ENCODE results near the gene KDM2A. TPM values are rescaled to one million over a fixed set of nuclear protein-coding genes. Genes with fewer than 3 reads are reported as not detected.
"Not testable (repeated sequence)": the region's sequence is repeated elsewhere in the genome, so short reads cannot be mapped to it uniquely, and the experiment has no call there.

KDM2A gene
- total RNA-seq, 2 donors from 2014 or later = 104 to 107 TPM

DNA sequence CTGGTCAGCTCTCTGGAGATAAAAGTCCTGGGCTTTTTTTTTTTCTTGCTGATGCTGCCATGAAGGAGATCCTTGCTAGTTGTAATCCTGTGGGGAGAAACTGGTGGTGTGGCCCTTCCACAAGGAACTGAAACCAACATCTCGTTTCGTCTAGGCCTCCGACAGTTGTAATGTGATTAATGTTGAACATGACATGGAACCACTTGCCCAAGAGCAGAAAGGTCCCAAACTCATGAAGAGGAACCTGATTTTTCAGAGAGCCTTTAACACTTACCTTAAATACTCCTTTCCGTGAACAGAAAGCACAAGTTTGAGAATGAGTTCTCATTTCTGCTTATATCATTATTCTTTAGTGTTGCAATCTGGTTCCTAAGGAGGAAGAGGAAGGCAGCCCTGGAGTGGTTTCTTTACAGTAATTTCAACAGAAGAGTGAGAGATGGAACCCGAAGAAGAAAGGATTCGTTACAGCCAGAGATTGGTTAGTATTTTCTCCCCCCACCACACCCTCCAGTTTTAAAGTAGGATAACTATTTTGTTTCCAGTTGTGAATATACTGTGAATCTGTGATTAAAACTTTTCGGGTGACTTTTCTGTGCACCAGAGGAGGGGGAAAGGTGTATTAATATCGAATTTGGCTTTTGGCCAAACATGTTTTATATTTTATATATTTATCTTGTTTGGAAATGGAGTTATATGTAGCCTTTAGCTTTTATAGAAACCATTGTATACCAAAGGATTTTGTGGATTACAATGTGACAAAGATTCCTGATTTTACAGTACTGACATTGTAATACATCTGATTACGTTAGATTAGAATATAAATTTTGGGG is 2.0 kb downstream of the KDM2A start:
- Mint-ChIP-seq H3K27ac (peak overlapping the region; percentile 93), H3K36me3 (ENCODE audit: insufficient read depth in 2 of 2) (peaks cover 17 to 25% of the 10 kb centered on the region in 2 donors), H3K27me3 (ENCODE audit: low read depth) (no peaks in the 10 kb centered on the region), H3K9me3 (no peaks in the 10 kb centered on the region), H3K4me3 (peak overlapping the region; percentile 94 to 99), H3K4me1 (ENCODE audit: low read depth) (peaks cover 29% of the 10 kb centered on the region)
- DNase-seq (no peak), ATAC-seq (replicated peaks in 1 of 2) (no peak)

DNA sequence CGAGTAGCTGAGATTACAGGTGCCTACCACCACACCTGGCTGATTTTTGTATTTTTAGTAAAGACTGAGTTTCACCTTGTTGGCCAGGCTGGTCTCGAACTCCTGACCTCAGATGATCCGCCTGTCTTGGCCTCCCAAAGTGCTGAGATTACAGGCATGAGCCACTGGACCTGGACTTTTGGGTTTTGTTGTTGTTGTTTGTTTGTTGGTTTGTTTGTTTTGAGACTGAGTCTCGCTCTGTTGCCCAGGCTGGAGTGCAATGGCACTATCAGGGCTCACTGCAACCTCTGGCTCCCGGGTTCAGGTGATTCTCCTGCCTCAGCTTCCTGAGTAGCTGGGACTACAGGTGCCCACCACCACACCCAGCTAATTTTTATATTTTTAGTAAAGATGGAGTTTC is 4.7 kb downstream of the KDM2A start:
- peaks cover 29% of the 10 kb centered on the region for H3K4me1 Mint-ChIP-seq (ENCODE audit: low read depth)
- not testable (repeated sequence) for DNase-seq; H3K4me3 Mint-ChIP-seq; H3K9me3 Mint-ChIP-seq; H3K27ac Mint-ChIP-seq; ATAC-seq (replicated peaks in 1 of 2); H3K27me3 Mint-ChIP-seq (ENCODE audit: low read depth)
- H3K36me3 Mint-ChIP-seq (ENCODE audit: insufficient read depth in 2 of 2) = peaks cover 17 to 25% of the 10 kb centered on the region in 2 donors

DNA sequence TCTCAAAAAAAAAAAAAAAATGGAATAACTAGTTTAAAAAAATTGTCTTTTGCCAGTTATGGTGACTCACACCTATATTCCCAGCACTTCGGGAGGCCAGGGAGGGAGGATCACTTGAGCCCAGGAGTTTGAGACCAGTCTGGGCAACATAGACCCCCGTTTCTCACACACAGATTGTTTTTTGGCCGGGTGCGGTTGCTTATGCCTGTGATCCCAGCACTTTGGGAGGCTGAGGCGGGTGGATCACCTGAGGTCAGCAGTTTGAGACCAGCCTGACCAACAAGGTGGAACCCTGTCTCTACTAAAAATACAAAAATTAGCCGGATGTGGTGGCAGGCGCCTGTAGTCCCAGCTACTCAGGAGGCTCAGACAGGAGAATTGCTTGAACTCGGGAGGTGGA is 7.2 kb downstream of the KDM2A start:
- not testable (repeated sequence) for DNase-seq; ATAC-seq (replicated peaks in 1 of 2); H3K27ac Mint-ChIP-seq; H3K27me3 Mint-ChIP-seq (ENCODE audit: low read depth); H3K9me3 Mint-ChIP-seq; H3K4me3 Mint-ChIP-seq
- Mint-ChIP-seq H3K4me1 (ENCODE audit: low read depth) (peaks cover 26% of the 10 kb centered on the region), H3K36me3 (ENCODE audit: insufficient read depth in 2 of 2) (peaks cover 2 to 19% of the 10 kb centered on the region in 2 donors)

DNA sequence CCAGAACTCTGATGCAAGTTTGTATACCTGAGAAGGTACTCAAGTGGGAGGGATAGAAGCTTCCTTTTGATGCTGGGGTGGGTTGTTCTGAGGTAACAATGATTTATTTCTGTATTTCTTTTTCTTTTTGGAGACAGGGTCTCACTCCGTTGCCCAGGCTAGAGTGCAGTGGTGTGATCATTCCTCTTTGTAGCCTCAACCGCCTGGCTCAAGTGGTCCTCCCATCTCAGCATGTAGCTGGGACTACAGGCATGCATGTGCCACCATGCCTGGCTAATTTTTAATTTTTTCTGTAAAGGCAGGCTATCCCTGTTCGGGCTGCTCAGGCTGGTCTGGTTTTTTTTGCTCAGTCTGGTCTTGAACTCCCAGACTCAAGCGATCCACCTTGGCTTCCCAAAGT is 7.9 kb downstream of the KDM2A start:
- Mint-ChIP-seq H3K9me3 (no peaks in the 10 kb centered on the region), H3K36me3 (ENCODE audit: insufficient read depth in 2 of 2) (peaks cover 2 to 20% of the 10 kb centered on the region in 2 donors), H3K27ac (no peak overlapping the region)

DNA sequence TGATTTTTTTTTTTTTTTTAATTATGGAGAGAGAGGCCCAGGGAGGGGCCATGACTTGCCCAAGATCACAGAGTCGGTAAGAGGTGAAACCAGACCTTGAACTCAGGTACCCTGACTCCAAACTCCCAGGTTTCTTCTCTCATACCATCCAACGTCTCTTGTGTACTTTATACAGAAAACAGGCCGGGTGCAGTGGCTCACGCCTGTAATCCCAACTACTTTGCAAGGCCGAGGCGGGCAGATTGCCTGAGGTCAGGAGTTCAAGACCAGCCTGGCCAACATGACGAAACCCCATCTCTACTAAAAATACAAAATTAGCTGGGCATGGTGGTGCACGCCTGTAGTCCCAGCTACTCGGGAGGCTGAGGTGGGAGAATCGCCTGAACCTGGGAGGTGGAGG is 11.8 kb downstream of the KDM2A start:
- ATAC-seq (replicated peaks in 1 of 2); H3K27me3 Mint-ChIP-seq (ENCODE audit: low read depth); H3K27ac Mint-ChIP-seq; H3K4me3 Mint-ChIP-seq; H3K4me1 Mint-ChIP-seq (ENCODE audit: low read depth); H3K9me3 Mint-ChIP-seq; DNase-seq: not testable (repeated sequence)
- H3K36me3 Mint-ChIP-seq (ENCODE audit: insufficient read depth in 2 of 2) = peaks cover 10 to 29% of the 10 kb centered on the region in 2 donors

More for the DNA sequence above, 7.9 kb downstream of the KDM2A start:
- H3K4me3 Mint-ChIP-seq = no peak overlapping the region
- DNase-seq (no peak), ATAC-seq (replicated peaks in 1 of 2) (no peak)
- H3K4me1 Mint-ChIP-seq (ENCODE audit: low read depth) = peaks cover 19% of the 10 kb centered on the region
- no peaks in the 10 kb centered on the region for H3K27me3 Mint-ChIP-seq (ENCODE audit: low read depth)

DNA sequence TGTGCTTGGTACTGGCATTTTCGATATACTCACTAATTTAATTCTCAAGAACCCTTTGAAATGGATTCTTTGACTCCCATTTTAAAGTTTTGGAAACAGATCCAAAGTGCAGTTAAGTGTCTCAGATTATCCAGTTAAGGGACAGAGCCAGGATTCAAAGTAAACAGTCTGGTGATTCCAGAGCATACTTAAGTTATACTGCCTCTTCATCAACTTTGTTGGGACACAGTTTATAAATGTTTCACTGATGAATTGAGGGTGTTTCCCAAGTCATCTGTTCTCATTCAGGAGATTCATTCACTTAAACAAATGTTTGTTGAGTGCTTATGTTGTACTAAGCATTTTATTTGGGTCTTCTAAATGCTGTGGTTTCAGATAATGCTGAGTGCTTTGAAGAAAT is 17.1 kb downstream of the KDM2A start:
- peaks cover 13 to 34% of the 10 kb centered on the region in 2 donors for H3K36me3 Mint-ChIP-seq (ENCODE audit: insufficient read depth in 2 of 2)

DNA sequence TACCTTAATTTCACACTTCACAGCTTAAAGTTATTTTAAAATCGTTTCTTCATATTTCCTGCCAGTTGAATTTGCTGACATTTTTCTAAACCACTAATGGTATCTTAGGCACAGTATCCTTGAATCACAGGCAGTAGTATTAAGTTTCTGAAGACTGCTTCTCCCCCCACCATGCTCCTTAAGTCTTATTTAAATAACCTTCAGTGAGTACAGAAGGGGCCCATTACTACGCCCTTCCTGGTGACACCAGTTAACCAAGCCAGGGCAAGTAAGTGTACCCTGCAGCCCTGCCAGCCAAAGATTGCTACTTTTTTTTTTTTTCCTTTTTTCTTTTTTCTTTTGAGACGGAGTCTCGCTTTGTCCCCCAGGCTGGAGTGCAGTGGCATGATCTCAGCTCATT is 19.9 kb downstream of the KDM2A start:
- H3K9me3 Mint-ChIP-seq = no peaks in the 10 kb centered on the region
- no peak overlapping the region for H3K4me3 Mint-ChIP-seq
- no peak overlapping the region for H3K27ac Mint-ChIP-seq
- no peaks in the 10 kb centered on the region for H3K27me3 Mint-ChIP-seq (ENCODE audit: low read depth)
- H3K4me1 Mint-ChIP-seq (ENCODE audit: low read depth) = no peaks in the 10 kb centered on the region
- no peak for ATAC-seq (replicated peaks in 1 of 2)
- H3K36me3 Mint-ChIP-seq (ENCODE audit: insufficient read depth in 2 of 2) = peaks cover 9 to 24% of the 10 kb centered on the region in 2 donors
- no peak for DNase-seq

More for the DNA sequence above, 17.1 kb downstream of the KDM2A start:
- Mint-ChIP-seq H3K27me3 (ENCODE audit: low read depth) (no peaks in the 10 kb centered on the region), H3K27ac (peak overlapping the region; percentile 39), H3K4me3 (no peak overlapping the region), H3K4me1 (ENCODE audit: low read depth) (no peaks in the 10 kb centered on the region), H3K9me3 (no peaks in the 10 kb centered on the region)
- DNase-seq (no peak), ATAC-seq (replicated peaks in 1 of 2) (no peak)

DNA sequence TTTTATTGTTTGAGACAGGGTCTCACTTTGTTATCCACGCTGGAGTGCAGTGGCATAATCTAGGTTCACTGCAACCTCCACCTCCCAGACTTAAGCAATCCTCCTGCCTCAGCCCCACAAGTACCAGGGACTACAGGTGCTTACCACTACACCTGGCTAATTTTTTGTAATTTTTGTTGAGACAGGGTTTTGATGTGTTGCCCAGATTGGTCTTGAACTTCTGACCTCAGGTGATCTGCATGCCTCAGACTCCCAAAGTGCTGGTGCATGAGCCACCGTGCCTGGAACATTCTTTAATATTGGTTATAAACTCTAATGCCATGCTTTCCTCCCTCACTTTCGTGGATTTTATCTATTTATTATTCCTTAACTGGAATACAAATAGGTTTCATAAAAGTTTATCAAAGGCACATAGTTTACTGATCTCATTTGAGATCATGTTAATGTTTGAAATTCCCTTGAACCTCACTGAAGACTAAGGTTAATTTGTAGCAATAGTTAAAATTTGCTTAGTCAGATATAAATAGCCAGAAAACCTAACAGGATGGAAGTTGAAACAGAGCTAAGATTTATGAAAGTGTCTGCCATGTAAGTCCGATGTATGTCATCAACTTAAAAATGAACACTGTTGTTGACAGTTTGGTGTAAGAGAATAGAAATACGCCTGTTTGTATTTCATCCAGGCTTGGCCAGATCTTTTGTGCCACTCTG is 27.6 kb downstream of the KDM2A start:
- Mint-ChIP-seq H3K4me3 (no peak overlapping the region), H3K4me1 (ENCODE audit: low read depth) (peaks cover 8% of the 10 kb centered on the region), H3K27me3 (ENCODE audit: low read depth) (no peaks in the 10 kb centered on the region), H3K36me3 (ENCODE audit: insufficient read depth in 2 of 2) (peaks cover 3 to 11% of the 10 kb centered on the region in 2 donors), H3K9me3 (no peaks in the 10 kb centered on the region), H3K27ac (no peak overlapping the region)
- no peak for ATAC-seq (replicated peaks in 1 of 2)
- DNase-seq = no peak

DNA sequence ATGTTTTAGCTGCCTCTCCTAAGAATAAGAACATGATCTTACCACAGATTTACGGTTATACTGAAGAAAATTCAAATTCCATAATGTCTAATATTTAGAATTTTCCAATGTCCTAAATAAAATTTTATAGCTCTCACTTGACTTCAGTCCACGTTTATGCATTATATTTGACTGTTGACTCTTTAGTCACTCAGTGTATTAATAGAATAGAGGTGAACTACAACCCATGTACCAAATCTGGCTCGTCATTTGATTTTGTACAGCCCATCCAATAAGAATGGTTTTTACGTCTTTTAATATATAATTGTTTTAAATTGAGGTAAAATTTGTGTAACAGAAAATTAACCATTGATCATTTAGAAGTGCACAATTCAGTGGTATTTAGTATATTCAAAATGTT is 34.9 kb downstream of the KDM2A start:
- no peaks in the 10 kb centered on the region for H3K9me3 Mint-ChIP-seq
- H3K27ac Mint-ChIP-seq = no peak overlapping the region
- peaks cover 11% of the 10 kb centered on the region for H3K4me1 Mint-ChIP-seq (ENCODE audit: low read depth)
- H3K27me3 Mint-ChIP-seq (ENCODE audit: low read depth) = no peaks in the 10 kb centered on the region
- H3K4me3 Mint-ChIP-seq = no peak overlapping the region
- DNase-seq (no peak), ATAC-seq (replicated peaks in 1 of 2) (no peak)
- H3K36me3 Mint-ChIP-seq (ENCODE audit: insufficient read depth in 2 of 2) = peaks cover 3 to 6% of the 10 kb centered on the region in 2 donors

DNA sequence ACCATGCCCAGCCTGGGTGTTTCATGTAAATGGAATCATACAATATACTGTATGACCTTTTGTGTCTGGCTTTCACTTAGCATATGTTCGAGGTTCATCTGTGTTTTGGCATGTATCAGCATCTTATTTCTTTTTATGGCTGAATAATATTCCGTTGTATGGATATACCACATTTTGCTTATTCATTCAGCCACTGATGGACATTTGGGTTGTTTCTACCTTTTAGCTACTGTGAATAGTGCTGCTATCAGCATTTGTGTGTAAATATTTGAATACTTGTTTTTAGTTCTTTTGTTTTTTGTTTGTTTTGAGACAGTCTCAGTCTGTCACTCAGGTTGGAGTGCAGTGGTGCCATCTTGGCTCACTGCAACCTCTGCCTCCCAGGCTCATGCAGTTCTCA is 35.7 kb downstream of the KDM2A start:
- Mint-ChIP-seq H3K4me1 (ENCODE audit: low read depth) (peaks cover 11% of the 10 kb centered on the region), H3K9me3 (no peaks in the 10 kb centered on the region), H3K27ac (no peak overlapping the region), H3K4me3 (no peak overlapping the region), H3K36me3 (ENCODE audit: insufficient read depth in 2 of 2) (peaks cover 5 to 6% of the 10 kb centered on the region in 2 donors), H3K27me3 (ENCODE audit: low read depth) (no peaks in the 10 kb centered on the region)
- DNase-seq = no peak
- no peak for ATAC-seq (replicated peaks in 1 of 2)

DNA sequence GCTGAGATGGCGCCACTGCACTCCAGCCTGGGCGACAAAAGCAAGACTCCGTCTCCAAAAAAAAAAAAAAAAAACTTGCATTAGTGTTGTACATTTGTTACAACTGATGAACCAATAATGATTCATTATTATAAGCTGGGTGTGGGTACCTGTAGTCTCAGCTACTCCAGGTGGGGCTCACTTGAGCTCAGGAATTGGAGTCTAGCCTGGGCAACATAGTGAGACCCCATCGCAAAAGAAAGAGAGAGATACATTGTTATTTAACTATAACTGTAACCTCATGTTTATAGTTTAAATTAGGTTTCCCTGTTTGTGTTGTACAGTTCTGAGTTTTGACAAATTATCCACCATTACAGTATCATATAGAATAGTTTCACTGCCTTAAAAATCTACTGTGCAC is 38.6 kb downstream of the KDM2A start:
- ATAC-seq (replicated peaks in 1 of 2) (no peak), DNase-seq (no peak)
- no peaks in the 10 kb centered on the region for H3K9me3 Mint-ChIP-seq
- H3K4me1 Mint-ChIP-seq (ENCODE audit: low read depth) = peaks cover 33% of the 10 kb centered on the region
- H3K4me3 Mint-ChIP-seq = no peak overlapping the region
- H3K27me3 Mint-ChIP-seq (ENCODE audit: low read depth) = no peaks in the 10 kb centered on the region
- H3K36me3 Mint-ChIP-seq (ENCODE audit: insufficient read depth in 2 of 2) = peaks cover 2 to 3% of the 10 kb centered on the region in 2 donors
- no peak overlapping the region for H3K27ac Mint-ChIP-seq

DNA sequence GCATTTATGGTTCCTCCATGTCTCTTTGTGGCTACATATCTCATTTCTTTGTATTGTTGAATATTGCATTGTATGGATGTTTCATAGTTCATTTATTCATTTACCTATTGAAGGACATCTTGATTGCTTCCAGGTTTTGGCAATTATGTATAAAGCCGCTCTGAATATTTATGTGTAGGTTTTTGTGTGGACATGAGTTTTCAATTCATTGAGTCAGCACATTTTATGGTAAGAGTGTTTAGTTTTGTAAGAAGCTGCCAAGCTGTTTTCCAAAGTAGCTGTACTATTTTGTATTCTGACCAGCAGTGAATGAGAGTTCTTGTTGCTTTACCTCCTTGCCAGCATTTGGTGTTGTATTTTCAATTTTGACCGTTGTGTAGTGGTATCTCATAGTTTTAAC is 39.2 kb downstream of the KDM2A start:
- H3K27me3 Mint-ChIP-seq (ENCODE audit: low read depth) = no peaks in the 10 kb centered on the region
- ATAC-seq (replicated peaks in 1 of 2) (no peak), DNase-seq (no peak)
- peaks cover 2 to 4% of the 10 kb centered on the region in 2 donors for H3K36me3 Mint-ChIP-seq (ENCODE audit: insufficient read depth in 2 of 2)
- peak overlapping the region; percentile 91 for H3K27ac Mint-ChIP-seq
- no peak overlapping the region for H3K4me3 Mint-ChIP-seq
- no peaks in the 10 kb centered on the region for H3K9me3 Mint-ChIP-seq
- H3K4me1 Mint-ChIP-seq (ENCODE audit: low read depth) = peaks cover 37% of the 10 kb centered on the region

DNA sequence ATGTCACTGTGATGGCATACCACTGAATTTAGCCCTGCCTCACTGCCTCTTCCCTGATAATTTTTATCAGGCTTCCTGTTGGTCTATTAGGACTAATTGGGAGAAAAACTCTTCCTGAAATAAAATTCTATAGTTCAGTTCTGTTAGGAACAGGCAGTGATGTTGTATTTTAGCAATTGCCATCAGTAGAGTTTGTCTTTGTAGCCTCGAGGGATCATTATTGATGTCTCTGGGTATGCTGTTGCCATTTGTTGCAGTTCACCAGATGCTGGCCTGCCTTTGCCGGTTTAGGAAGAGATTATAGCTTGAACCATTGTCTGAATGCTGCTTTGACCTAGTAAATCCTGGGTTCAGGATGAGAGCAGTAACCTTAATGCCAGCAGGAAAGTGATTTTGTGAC is 41.0 kb downstream of the KDM2A start:
- Mint-ChIP-seq H3K4me3 (no peak overlapping the region), H3K27me3 (ENCODE audit: low read depth) (no peaks in the 10 kb centered on the region), H3K9me3 (no peaks in the 10 kb centered on the region), H3K36me3 (ENCODE audit: insufficient read depth in 2 of 2) (peaks cover 3 to 4% of the 10 kb centered on the region in 2 donors), H3K4me1 (ENCODE audit: low read depth) (peaks cover 45% of the 10 kb centered on the region), H3K27ac (no peak overlapping the region)
- ATAC-seq (replicated peaks in 1 of 2) (no peak), DNase-seq (no peak)

Measured in activated T-cell treated with anti-CD3 and anti-CD28 coated beads, Interleukin-2, amount 50 U/mL, for 72 hours (primary cell).